ENCODE data around the gene SWAP70.
"Not testable (repeated sequence)": the region's sequence is repeated elsewhere in the genome, so short reads cannot be mapped to it uniquely, and the experiment has no call there.

SWAP70 gene

GRCh38 chr11:9693801-9694553, 30.1 kb downstream of the SWAP70 start:
- DNase-seq = no peak

- DNase-seq = not testable (repeated sequence)
Measured at GRCh38 chr11:9695228-9695627, 31.4 kb downstream of the SWAP70 start.

GRCh38 chr11:9697766-9698165, 33.9 kb downstream of the SWAP70 start:
- no peak for DNase-seq

GRCh38 chr11:9700105-9700801, 36.4 kb downstream of the SWAP70 start:
- DNase-seq = no peak

GRCh38 chr11:9701799-9702198, 37.9 kb downstream of the SWAP70 start:
- no peak for DNase-seq

- no peak for DNase-seq
Measured at GRCh38 chr11:9703280-9703679, 39.4 kb downstream of the SWAP70 start.

GRCh38 chr11:9704037-9704436, 40.2 kb downstream of the SWAP70 start:
- DNase-seq = no peak

- DNase-seq = no peak
Measured at GRCh38 chr11:9704620-9705019, 40.7 kb downstream of the SWAP70 start.

- DNase-seq = not testable (repeated sequence)
Measured at GRCh38 chr11:9705361-9705760, 41.5 kb downstream of the SWAP70 start.

- no peak for DNase-seq
Measured at GRCh38 chr11:9708544-9708943, 44.7 kb downstream of the SWAP70 start.

- no peak for DNase-seq
Measured at GRCh38 chr11:9710223-9710622, 46.3 kb downstream of the SWAP70 start.

- no peak for DNase-seq
Measured at GRCh38 chr11:9710852-9711251, 47.0 kb downstream of the SWAP70 start.

- DNase-seq = no peak
Measured at GRCh38 chr11:9711454-9712307, 47.8 kb downstream of the SWAP70 start.

- DNase-seq = no peak
Measured at GRCh38 chr11:9714272-9714940, 50.5 kb downstream of the SWAP70 start.

- no peak for DNase-seq
Measured at GRCh38 chr11:9716275-9717039, 52.6 kb downstream of the SWAP70 start.

- no peak for DNase-seq
Measured at GRCh38 chr11:9717040-9717357, 53.1 kb downstream of the SWAP70 start.

GRCh38 chr11:9717719-9718118, 53.8 kb downstream of the SWAP70 start:
- no peak for DNase-seq

GRCh38 chr11:9718147-9718546, 54.3 kb downstream of the SWAP70 start:
- no peak for DNase-seq

- DNase-seq = no peak
Measured at GRCh38 chr11:9719566-9720289, 55.9 kb downstream of the SWAP70 start.

GRCh38 chr11:9720290-9720630, 56.4 kb downstream of the SWAP70 start:
- DNase-seq = no peak

- no peak for DNase-seq
Measured at GRCh38 chr11:9722023-9722422, 58.1 kb downstream of the SWAP70 start.

GRCh38 chr11:9722893-9723292, 59.0 kb downstream of the SWAP70 start:
- no peak for DNase-seq
